HG03159 (cell line): ENCODE data around the gene TRAF3.
"Not testable (repeated sequence)": the region's sequence is repeated elsewhere in the genome, so short reads cannot be mapped to it uniquely, and the experiment has no call there.

Source experiments
- ATAC-seq: cut with Tn5 transposase; IDR thresholded peaks from one replicate; pipeline ENCODE4 v1.9.1; 2021; ENCODE audit warnings: mild to moderate bottlenecking, moderate library complexity; ENCODE audit not compliant: unreplicated experiment

TRAF3 gene

DNA sequence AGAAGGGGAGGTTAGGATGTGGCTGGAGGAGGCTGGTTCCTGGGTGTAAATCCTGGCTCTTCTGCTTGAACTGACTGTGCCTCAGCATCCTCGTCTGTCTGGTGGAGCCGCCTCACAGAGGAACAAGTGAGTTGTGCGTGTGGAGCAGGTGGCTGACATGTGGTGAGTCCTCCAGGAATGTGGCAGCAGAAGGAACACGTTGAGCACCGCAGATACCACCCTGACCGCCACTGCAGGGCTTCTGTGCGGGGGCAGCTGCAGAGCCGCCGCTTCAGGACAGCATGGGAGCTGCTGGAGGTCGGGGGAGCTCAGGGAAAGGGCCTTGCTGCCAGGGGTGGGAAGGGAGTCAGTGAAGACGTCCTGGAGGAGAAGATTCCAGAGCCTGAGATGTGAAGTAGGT, 48.9 kb downstream of the TRAF3 start:
- ATAC-seq, result no peak

DNA sequence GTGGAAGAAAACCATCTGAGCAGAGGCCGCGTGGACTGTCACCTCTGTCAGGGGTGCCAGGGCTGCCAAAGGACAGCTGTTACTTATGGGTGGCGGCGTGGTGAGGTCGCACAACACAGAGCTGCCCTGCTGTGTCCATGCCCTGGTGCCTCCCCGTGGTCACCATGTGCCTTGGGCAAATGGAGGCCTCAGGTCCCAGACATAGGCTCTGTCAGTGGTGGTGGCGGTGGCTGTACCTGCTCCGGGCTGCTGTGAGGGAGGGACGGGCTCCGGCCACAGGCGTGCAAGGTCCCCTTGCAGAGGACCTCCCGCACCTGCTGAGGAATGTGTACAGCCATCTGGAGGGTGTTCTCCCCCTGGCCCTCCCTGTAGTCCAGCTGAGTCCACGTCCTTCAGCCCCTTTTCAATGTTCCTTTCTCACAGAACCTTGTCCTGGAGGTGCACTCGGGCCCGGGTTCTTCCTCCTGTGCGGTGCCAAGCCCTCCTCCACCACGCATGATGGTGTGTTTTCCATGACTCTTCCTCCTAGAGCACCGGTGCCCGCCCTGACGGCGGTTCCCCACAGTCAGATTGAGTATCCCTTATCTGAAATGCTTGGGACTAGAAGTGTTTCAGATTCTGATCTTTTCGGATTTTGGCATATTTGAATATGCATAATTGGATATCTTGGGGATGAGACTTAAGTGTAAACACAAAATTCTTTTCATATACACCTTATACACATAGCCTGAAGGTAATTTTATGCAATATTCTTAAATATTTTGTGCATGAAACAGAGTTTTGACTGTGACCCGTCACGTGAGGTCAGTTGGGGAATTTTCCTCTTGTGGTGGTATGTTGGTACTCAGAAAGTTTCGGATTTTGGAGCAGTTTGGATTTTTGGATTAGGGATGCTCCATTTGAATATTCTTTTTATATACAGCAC, 49.8 kb downstream of the TRAF3 start:
- ATAC-seq, result no peak

- no peak for ATAC-seq
These were observed 50.5 kb downstream of the TRAF3 start for GRCh38 chr14:102827716-102828115.

DNA sequence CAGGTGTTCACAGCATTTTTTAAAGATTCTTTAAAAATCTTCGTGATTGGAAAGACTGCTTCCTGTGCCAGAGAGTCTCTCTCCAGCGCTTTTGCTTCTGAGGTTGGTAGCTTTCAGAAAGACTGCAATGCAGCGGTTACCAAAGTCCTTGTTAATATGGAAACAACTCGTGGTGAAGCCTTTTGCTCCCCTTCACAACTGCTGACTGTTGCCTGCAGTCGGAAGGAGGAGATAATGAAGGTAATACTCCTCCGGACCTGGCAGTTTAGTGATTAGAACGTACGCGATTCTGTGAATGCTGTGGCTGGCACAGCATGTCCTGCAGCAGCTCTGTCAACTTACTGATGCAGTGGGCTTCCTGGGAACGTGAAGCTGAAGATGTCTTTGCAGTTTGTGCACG, 50.9 kb downstream of the TRAF3 start:
- ATAC-seq, result no peak

- no peak for ATAC-seq
These were observed 51.8 kb downstream of the TRAF3 start for GRCh38 chr14:102829016-102829548.

DNA sequence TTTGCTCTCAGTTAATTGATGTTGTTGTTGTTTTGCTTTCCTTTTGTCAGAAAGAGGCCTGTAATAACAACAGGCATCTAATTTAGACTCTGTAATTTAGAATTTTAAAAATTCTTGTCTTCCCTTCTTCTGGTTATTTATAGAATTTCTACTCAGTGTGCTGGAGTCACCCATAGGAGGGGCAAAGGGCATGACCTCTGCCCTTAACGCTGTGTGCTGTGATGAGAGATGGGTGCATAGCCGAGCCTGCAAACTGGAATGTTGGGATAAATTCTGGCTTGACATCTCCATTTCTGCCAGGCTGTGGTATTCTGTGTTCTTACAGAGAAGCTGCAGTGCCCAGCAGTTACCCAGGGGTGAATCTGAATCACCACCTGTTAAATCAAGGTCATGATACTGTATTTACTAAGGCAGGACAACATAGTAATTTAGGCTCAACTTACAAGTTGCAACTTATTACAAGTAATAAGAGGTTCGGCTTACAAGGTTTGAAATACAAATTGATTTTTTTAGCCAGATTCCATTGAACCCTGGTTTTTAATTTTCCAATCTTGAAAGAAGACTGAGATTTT, 53.3 kb downstream of the TRAF3 start:
- no peak for ATAC-seq

DNA sequence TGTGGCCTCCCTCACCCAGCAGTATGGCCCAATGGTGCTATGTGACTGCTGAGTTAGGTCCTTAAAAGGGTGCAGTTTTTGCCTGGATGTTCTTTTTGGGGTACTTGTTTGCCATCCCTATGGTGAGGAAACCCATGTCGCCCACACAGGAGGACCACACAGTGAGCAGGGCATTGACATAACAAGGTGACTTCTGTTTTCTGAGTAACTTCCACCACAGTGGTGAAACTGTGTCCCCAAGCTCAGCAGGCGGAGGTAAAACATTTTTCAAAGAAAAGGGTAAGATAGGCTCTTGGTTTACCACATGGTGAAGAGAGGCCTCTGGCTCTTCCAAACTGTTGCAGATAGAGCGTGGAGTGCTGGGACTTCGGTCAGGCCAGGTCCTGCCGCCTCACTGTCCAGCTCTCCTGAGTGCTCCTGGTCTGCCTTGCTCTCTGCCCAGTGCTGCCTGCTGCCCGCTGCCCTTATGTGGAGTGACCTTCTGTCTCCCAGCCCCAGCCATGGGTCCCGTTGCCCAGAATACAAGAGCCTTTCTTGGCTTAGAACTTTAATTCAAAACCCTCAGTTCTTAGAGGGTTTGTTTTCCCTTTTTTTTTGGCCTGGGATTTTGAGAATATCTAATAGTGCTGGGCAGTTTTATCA, 54.0 kb downstream of the TRAF3 start:
- no peak for ATAC-seq

GRCh38 chr14:102833341-102833740, 56.1 kb downstream of the TRAF3 start:
- no peak for ATAC-seq

GRCh38 chr14:102833991-102834390, 56.7 kb downstream of the TRAF3 start:
- no peak for ATAC-seq

DNA sequence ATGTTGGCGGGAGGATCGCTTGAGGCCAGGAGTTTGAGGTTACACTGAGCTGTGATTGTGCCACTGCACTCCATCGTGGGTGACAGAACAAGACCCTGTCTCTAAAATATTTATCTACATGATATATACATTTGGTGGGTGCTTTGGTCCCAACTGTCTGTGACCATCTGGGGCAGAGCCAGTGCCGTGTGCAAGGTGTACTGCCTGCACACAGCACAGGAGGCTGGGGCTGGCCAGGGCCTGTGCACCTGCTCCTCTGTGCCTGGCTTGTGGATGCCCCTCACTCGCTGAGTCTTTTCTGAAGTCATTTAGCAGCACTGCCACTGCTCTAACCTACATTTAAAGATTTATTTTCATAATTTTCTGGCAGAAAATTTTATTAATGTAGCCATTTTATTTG, 58.7 kb downstream of the TRAF3 start:
- no peak for ATAC-seq

DNA sequence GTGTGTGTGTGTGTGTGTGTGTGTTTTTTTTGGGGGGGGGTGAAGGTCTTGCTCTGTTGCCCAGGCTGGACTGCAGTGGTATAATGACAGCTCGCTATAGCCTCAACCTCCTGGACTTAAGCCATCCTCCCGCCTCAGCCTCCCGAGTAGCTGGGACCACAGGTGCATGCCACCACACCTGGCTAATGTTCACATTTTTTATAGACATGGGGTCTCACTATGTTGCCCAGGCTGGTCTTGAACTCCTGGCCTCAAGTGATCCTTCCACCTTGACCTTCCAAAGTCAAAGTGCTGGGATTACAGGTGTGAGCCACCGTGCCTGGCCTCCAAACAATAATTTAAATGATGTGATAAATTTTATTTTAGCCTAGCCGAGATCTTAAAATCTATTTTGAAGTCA, 59.9 kb downstream of the TRAF3 start:
- not testable (repeated sequence) for ATAC-seq

DNA sequence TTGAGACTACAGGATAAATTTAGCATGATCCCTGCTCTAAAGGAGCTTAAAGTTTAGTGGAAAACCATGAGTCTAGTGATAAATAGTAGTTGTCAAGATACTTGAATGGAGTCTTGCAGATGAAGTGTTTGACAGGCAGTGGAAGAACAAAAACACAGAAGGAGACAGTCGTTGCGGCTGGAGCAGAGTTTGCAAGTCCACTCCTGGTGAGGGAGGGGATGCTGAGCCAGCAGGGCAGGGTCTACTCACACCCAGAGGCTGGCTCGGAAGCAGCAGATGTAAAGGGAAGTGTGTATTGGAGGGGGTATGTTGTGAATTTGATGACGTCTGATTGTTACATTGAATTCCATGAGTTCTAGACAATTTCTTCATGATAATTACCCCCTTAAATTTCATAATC, 61.3 kb downstream of the TRAF3 start:
- no peak for ATAC-seq

DNA sequence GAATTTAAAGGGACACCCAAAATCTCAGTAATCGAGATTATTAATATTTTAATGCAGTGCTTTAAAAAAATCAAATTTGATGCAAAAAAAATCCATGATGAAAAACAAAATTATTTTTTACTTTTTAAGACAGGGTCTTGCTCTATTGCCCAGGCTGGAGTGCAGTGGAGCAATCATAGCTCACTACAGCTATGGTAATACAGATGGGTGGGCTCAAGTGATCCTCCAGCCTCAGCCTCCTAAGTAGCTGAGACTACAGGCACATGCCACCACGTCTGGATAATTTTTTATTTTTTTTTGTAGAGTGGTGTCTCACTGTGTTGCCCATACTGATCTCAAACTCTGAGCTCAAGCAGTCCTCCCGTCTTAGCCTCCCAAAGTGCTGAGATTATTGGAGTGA, 62.9 kb downstream of the TRAF3 start:
- ATAC-seq, result no peak

DNA sequence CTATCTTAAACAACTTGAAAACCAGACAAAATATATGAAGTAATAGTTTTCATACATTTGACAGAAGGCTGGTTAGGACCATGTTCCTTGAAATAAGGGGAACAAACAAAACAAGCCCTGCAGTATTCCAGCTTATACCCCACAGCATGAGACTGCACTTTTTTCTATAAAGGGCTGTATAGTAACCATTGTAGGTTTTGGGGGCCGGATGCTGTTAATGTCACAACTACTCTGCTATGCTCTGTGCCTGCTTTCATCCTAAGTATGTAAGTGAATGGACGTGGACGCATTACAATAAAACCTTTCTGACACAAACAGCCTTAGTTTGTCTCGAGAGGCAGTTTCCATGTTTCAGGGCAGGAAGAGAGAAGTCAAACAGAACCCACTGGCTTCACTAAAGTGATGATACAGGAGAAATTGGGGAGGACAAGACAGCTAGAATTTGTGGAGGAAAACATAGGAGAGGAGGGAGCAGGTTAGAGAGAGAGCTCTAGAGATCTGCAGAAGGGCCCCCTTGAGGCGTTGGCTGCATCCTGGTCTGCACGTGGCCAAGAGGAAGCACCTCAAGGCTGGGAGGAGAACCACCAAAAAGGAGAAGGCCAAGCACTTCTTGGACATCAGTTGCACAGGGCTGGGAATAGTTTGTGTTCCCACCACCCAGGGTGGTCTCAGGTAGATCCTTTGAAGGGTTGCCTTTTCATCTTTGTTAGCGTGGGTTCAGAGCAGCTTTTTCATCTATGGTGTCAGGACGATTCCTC, 63.7 kb downstream of the TRAF3 start:
- no peak for ATAC-seq

- no peak for ATAC-seq
These were observed 71.7 kb downstream of the TRAF3 start for GRCh38 chr14:102848830-102849525.

DNA sequence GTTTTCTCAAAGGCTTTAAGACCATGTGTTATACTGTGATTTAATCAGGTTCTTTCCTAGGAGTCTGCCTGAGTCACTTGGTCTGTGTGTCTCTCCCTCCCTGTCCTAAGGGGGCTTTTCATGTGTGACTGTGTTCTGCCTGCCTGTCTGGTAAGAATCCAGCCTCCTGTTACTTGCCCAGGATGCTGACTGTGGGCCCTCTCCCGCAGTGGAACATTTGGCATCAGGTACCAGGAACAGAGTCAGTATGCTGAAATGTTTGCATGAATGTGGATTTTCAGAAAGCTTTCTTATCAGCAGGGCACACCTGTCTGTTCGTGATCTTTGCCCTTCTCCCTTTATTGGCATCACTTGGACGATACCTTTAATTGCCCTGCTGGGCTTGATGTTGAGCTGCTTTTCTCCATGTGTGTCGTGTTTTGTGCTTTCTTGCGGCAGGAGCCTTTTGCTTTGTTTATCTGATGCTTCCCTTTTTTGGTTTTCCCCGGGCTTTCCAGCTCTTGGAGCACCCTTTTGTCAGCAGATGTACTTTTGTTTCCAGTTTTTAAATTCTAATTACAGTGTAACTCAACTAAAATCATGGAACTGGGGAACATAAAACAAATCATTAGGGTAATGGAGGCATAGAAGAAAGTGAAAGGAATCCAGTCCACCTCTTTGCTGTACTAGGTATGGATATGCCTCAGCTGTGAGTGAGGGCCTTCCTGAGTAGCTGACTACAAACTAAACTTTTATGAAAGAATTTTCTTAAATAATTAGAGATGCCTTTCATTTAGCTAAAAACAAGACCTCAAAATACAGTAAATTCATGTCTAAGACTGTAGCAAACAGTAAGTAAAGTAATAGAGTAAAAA, 72.5 kb downstream of the TRAF3 start:
- no peak for ATAC-seq

DNA sequence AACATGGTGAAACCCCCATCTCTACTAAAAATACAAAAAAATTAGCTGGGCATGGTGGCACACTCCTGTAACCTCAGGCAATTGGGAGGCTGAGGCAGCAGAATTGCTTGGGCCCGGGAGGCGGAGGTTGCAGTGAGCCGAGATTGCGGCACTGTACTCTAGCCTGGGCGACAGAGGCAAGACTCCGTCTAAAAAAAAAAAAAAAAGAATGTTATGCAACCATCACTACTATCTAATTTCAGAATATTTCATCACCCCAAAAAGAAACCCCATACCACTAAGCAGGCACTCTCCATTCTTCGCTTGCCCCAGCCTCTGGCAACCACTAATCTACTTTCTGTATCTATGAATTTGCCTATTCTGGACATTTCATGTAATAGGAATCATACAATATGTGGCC, 76.4 kb downstream of the TRAF3 start:
- ATAC-seq, result no peak

DNA sequence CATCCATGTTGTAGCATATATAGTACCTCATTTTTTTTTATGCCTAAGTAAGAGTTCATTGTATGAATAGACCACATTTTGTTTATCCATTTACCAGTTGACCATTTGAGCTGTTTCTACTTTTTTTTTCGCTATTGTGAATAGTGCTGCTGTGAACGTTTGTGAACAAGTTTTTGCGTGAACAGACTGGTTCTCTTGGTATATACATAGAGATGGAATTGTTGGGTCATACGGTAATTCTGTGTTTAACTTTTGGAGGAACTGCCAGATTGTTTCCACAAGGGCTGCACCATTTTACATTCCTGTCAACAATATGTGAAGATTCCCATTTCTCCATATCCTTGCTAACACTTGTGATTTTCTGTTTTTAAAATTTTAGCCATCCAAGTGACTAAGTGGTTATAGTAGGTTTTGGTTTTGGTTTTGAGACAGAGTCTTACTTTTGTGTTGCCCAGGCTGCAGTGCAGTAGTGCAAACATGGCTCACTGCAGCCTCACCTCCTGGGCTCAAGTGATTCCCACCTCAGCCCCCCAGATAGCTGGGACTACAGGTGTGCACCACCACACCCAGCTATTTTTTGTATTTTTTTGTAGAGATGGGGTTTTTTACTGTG, 76.9 kb downstream of the TRAF3 start:
- no peak for ATAC-seq

GRCh38 chr14:102856179-102856578, 78.9 kb downstream of the TRAF3 start:
- ATAC-seq, result no peak
